Smooth muscle cell (in vitro differentiated cells): ENCODE measurements around the gene HAPLN1. TPM values are rescaled to one million over a fixed set of nuclear protein-coding genes. Genes with fewer than 3 reads are reported as not detected.

Experiments
- DNase-seq: peaks from one replicate; lab custom pipeline; 2025; ENCODE audit not compliant: unreplicated experiment; lab: John Stamatoyannopoulos, UW
- H2AFZ ChIP-seq: fragments of 200-600 bp; sonication (generic); 2 replicates; pipeline ENCODE4 v1.6.0; 2016; ENCODE audit warnings: antibody characterized with exemption, low read depth, mild to moderate bottlenecking
- H3F3A ChIP-seq: fragments of 200-600 bp; sonication (generic); 2 replicates; pipeline ENCODE4 v1.6.0; 2017; ENCODE audit warnings: antibody characterized with exemption, low read depth
- H3K27ac ChIP-seq: fragments of 200-600 bp; sonication (generic); 2 replicates; pipeline ENCODE4 v1.5.1; 2016; ENCODE audit warnings: low read depth, mild to moderate bottlenecking
- H3K27me3 ChIP-seq: fragments of 200-600 bp; sonication (generic); 2 replicates; pipeline ENCODE4 v1.6.1; 2016; ENCODE audit warnings: low read depth, mild to moderate bottlenecking
- H3K36me3 ChIP-seq: fragments of 200-600 bp; sonication (generic); 2 replicates; pipeline ENCODE4 v1.5.1; 2016; ENCODE audit warnings: low read depth
- H3K4me1 ChIP-seq: fragments of 200-600 bp; sonication (generic); 2 replicates; pipeline ENCODE4 v1.5.1; 2016; ENCODE audit warnings: low read depth
- H3K4me2 ChIP-seq: fragments of 200-600 bp; sonication (generic); 2 replicates; pipeline ENCODE4 v1.6.0; 2016; ENCODE audit warnings: mild to moderate bottlenecking
- H3K4me3 ChIP-seq: fragments of 200-600 bp; sonication (generic); 2 replicates; pipeline ENCODE4 v1.5.1; 2016; ENCODE audit warnings: mild to moderate bottlenecking
- H3K79me2 ChIP-seq: fragments of 200-600 bp; sonication (generic); 2 replicates; pipeline ENCODE4 v1.6.0; 2016; ENCODE audit warnings: low read depth, mild to moderate bottlenecking
- H3K9ac ChIP-seq: fragments of 200-600 bp; sonication (generic); 2 replicates; pipeline ENCODE4 v1.6.0; 2016; ENCODE audit warnings: low read depth
- H3K9me3 ChIP-seq: fragments of 200-600 bp; sonication (generic); replicated peaks from 2 replicates; pipeline ENCODE4 v1.5.1; 2016; ENCODE audit warnings: low read depth
- H4K20me1 ChIP-seq: fragments of 200-600 bp; sonication (generic); 2 replicates; pipeline ENCODE4 v1.6.0; 2016; ENCODE audit warnings: low read depth
- WGBS: methylation state at CpG from one replicate; pipeline ENCODE4 v1.1.7; 2016; ENCODE audit warnings: low lambda C conversion rate; 5-methylcytosine and 5-hydroxymethylcytosine counted together
- polyA plus RNA-seq: library from polyadenylated mRNA; unstranded; fragments of >200 nt; fragmentation: Nextera tagmentation; extraction: Ambion mirVana; gene quantifications from 2 replicates; pipeline ENCODE4 v1.2.1, GENCODE V29; 2016
- total RNA-seq: library from RNA; depleted of rRNA; stranded (reverse); fragments of >200 nt; gene quantifications from 2 replicates; pipeline ENCODE4 v1.2.3, GENCODE V29; 2014
- TF ChIP-seq, protein P1 (sequence below): fragments of 200-600 bp; sonication (generic); IDR thresholded peaks from 2 replicates; pipeline ENCODE4 v1.5.1; 2017; ENCODE audit warnings: borderline replicate concordance, mild to moderate bottlenecking, antibody characterized with exemption; ENCODE audit not compliant: insufficient read depth, poor library complexity, severe bottlenecking

HAPLN1 gene
- total and polyA plus RNA-seq, 2 experiments from 2014 or later = 69.8 to 119 TPM

DNA sequence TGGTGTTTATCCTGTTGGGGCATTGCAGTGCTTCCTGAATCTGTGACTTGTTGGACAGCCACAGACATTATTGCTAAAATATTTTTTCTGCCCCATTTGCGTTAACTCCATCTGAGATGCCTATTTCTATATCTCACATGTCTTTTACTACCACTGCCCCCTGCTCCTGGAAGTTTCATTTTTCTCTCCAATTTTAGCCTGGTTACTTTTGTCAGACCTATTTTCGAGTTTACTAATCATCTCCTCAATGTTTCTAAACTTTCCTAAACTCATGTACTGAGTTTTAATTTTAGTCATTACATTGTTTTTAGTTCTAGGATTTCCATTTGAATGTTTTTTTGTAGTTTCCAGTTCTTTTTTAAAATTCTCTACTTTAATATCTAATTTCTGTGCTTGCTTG lies 17.6 kb downstream of the HAPLN1 start:
- no peak for DNase-seq
- Histone ChIP-seq H3K4me2 (no peak overlapping the region), H3K9me3 (peaks cover 8% of the 10 kb centered on the region), H3K4me3 (no peak overlapping the region), H3K36me3 (no peaks in the 10 kb centered on the region), H3K9ac (no peak overlapping the region), H2AFZ (no peak overlapping the region), H3K27ac (no peak overlapping the region), H3K4me1 (no peaks in the 10 kb centered on the region), H3K79me2 (peaks cover 37% of the 10 kb centered on the region), H4K20me1 (no peaks in the 10 kb centered on the region), H3F3A (no peaks in the 10 kb centered on the region), H3K27me3 (no peaks in the 10 kb centered on the region)
- TF ChIP-seq, protein P1, sequence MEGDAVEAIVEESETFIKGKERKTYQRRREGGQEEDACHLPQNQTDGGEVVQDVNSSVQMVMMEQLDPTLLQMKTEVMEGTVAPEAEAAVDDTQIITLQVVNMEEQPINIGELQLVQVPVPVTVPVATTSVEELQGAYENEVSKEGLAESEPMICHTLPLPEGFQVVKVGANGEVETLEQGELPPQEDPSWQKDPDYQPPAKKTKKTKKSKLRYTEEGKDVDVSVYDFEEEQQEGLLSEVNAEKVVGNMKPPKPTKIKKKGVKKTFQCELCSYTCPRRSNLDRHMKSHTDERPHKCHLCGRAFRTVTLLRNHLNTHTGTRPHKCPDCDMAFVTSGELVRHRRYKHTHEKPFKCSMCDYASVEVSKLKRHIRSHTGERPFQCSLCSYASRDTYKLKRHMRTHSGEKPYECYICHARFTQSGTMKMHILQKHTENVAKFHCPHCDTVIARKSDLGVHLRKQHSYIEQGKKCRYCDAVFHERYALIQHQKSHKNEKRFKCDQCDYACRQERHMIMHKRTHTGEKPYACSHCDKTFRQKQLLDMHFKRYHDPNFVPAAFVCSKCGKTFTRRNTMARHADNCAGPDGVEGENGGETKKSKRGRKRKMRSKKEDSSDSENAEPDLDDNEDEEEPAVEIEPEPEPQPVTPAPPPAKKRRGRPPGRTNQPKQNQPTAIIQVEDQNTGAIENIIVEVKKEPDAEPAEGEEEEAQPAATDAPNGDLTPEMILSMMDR = no peak
- WGBS = 93% methylated on average over 2 of the region's 2 CpGs

DNA sequence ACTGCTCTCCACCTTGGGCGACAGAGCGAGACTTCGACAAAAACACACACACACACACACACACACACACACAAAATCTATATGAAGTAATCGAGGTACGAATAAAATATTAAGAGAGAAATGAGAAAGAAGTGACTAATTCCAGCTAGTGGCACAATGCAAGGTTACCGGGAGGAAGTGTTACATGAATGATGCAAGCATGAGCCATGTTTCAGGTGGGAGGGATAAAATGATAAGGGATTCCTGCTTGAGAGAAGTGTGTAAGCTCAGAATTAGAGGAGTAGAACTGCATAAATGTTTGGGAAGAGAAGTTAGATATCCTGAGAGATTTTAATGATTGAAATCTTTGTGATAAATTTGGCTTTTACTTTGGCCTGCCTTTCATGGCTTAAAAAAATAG lies 18.8 kb downstream of the HAPLN1 start:
- no peak overlapping the region for H3K27ac ChIP-seq
- H3K27me3 ChIP-seq = no peaks in the 10 kb centered on the region
- H3K36me3 ChIP-seq = no peaks in the 10 kb centered on the region
- H3K4me3 ChIP-seq = no peak overlapping the region
- peaks cover 8% of the 10 kb centered on the region for H3K9me3 ChIP-seq
- WGBS = 89% methylated on average over 6 of the region's 6 CpGs
- H3F3A ChIP-seq = no peaks in the 10 kb centered on the region
- DNase-seq = no peak
- TF ChIP-seq, protein P1 = no peak
- peaks cover 29% of the 10 kb centered on the region for H3K79me2 ChIP-seq
- no peak overlapping the region for H3K9ac ChIP-seq
- no peak overlapping the region for H2AFZ ChIP-seq
- H3K4me1 ChIP-seq = no peaks in the 10 kb centered on the region
- H4K20me1 ChIP-seq = no peaks in the 10 kb centered on the region
- no peak overlapping the region for H3K4me2 ChIP-seq

DNA sequence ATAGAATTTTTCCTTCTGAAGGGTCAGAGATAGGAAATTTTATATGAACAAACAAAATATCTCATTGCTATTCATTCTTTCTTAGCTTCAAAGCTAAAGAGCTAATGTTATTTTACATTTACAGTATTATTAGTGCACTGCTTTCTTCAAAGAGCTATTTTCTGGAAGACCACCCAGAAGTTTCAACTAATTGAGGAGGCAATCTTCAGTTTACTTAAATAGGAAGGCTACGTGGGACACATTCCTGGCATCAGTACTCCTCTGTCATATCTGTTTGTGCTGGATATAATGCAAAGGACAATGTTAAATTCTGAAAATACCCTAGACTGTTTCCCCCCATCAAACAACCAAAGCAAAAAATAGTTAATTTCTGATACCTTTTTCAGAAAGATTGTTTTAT lies 30.8 kb downstream of the HAPLN1 start:
- Histone ChIP-seq H3K4me3 (no peak overlapping the region), H3K4me2 (no peak overlapping the region), H3F3A (no peaks in the 10 kb centered on the region), H3K9ac (no peak overlapping the region), H3K27ac (no peak overlapping the region), H3K36me3 (no peaks in the 10 kb centered on the region), H3K4me1 (no peaks in the 10 kb centered on the region), H3K27me3 (no peaks in the 10 kb centered on the region), H3K9me3 (no peaks in the 10 kb centered on the region), H3K79me2 (peaks cover 21% of the 10 kb centered on the region), H2AFZ (no peak overlapping the region), H4K20me1 (no peaks in the 10 kb centered on the region)
- WGBS = 91% methylated on average over 1 of the region's 1 CpG
- no peak for DNase-seq
- TF ChIP-seq, protein P1 = no peak

DNA sequence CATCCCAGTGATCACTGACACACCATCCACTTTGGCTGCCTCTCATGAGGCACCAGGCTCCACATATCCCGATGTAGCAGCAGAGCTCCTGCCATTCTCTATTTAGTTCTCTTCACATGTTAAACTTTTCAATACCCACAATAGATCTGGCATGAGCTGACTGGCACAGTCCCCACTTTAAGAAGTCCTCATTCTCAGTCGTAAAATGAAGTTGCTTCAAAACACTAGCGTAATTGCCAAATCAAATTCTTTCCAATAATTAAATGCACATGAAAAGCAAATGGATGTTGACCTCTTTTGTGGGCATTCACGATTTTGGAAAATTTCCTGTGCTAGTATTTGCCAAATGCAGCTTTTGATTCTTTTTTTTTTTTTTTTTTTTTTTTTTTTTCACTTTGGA lies 32.4 kb downstream of the HAPLN1 start:
- Histone ChIP-seq H3K27me3 (no peaks in the 10 kb centered on the region), H3K79me2 (peaks cover 18% of the 10 kb centered on the region), H3F3A (no peaks in the 10 kb centered on the region), H3K4me3 (no peak overlapping the region), H3K4me1 (no peaks in the 10 kb centered on the region), H2AFZ (no peak overlapping the region), H4K20me1 (no peaks in the 10 kb centered on the region), H3K9ac (no peak overlapping the region), H3K4me2 (no peak overlapping the region), H3K27ac (no peak overlapping the region), H3K9me3 (no peaks in the 10 kb centered on the region), H3K36me3 (no peaks in the 10 kb centered on the region)
- WGBS = 95% methylated on average over 4 of the region's 4 CpGs
- no peak for DNase-seq
- TF ChIP-seq, protein P1 = no peak
